ENCODE data around the gene OR1L1. TPM values are rescaled to one million over a fixed set of nuclear protein-coding genes. Genes with fewer than 3 reads are reported as not detected.

OR1L1 gene
- total and polyA plus RNA-seq, 9 donors: not detected

Other genes with a start within 250 kb of the OR1L1 start
- gene OR1J1, start 183.8 kb upstream of the OR1L1 start, total RNA-seq: not detected
- not detected for gene OR1J1, start 183.8 kb upstream of the OR1L1 start, polyA plus RNA-seq (ENCODE audit: insufficient read depth in 1 of 8, insufficient read length in 8 of 8, low replicate concordance in 1 of 8)
- not detected for gene OR1J2, start 150.9 kb upstream of the OR1L1 start, total RNA-seq
- gene OR1J2, start 150.9 kb upstream of the OR1L1 start, polyA plus RNA-seq (ENCODE audit: insufficient read depth in 1 of 8, insufficient read length in 8 of 8, low replicate concordance in 1 of 8): not detected
- not detected for gene OR1J4, start 142.6 kb upstream of the OR1L1 start, total RNA-seq
- gene OR1J4, start 142.6 kb upstream of the OR1L1 start, polyA plus RNA-seq (ENCODE audit: insufficient read depth in 1 of 8, insufficient read length in 8 of 8, low replicate concordance in 1 of 8): not detected
- not detected for gene OR1N1, start 134.4 kb upstream of the OR1L1 start, total RNA-seq
- not detected for gene OR1N1, start 134.4 kb upstream of the OR1L1 start, polyA plus RNA-seq (ENCODE audit: insufficient read depth in 1 of 8, insufficient read length in 8 of 8, low replicate concordance in 1 of 8)
- not detected for gene OR1N2, start 108.6 kb upstream of the OR1L1 start, total RNA-seq
- gene OR1N2, start 108.6 kb upstream of the OR1L1 start, polyA plus RNA-seq (ENCODE audit: insufficient read depth in 1 of 8, insufficient read length in 8 of 8, low replicate concordance in 1 of 8): not detected
- gene OR1L8, start 78.3 kb upstream of the OR1L1 start, total RNA-seq: 0.18 TPM
- gene OR1L8, start 78.3 kb upstream of the OR1L1 start, polyA plus RNA-seq (ENCODE audit: insufficient read depth in 1 of 8, insufficient read length in 8 of 8, low replicate concordance in 1 of 8): under 1 TPM in 6 of 8 donors, not detected in 2; 0.09 to 0.16 (median 0.13) TPM
- gene OR1Q1, start 47.0 kb upstream of the OR1L1 start, total RNA-seq: not detected
- gene OR1Q1, start 47.0 kb upstream of the OR1L1 start, polyA plus RNA-seq (ENCODE audit: insufficient read depth in 1 of 8, insufficient read length in 8 of 8, low replicate concordance in 1 of 8): not detected
- gene OR1B1, start 4.1 kb upstream of the OR1L1 start, total RNA-seq: not detected
- not detected for gene OR1B1, start 4.1 kb upstream of the OR1L1 start, polyA plus RNA-seq (ENCODE audit: insufficient read depth in 1 of 8, insufficient read length in 8 of 8, low replicate concordance in 1 of 8)
- not detected for gene OR1L3, start 13.4 kb downstream of the OR1L1 start, total RNA-seq
- gene OR1L3, start 13.4 kb downstream of the OR1L1 start, polyA plus RNA-seq (ENCODE audit: insufficient read depth in 1 of 8, insufficient read length in 8 of 8, low replicate concordance in 1 of 8): not detected
- gene OR1L4, start 62.3 kb downstream of the OR1L1 start, total RNA-seq: not detected
- not detected for gene OR1L4, start 62.3 kb downstream of the OR1L1 start, polyA plus RNA-seq (ENCODE audit: insufficient read depth in 1 of 8, insufficient read length in 8 of 8, low replicate concordance in 1 of 8)
- gene OR1L6, start 80.6 kb downstream of the OR1L1 start, total RNA-seq: not detected
- gene OR1L6, start 80.6 kb downstream of the OR1L1 start, polyA plus RNA-seq (ENCODE audit: insufficient read depth in 1 of 8, insufficient read length in 8 of 8, low replicate concordance in 1 of 8): not detected
- gene OR5C1, start 127.2 kb downstream of the OR1L1 start, total RNA-seq: not detected
- gene OR5C1, start 127.2 kb downstream of the OR1L1 start, polyA plus RNA-seq (ENCODE audit: insufficient read depth in 1 of 8, insufficient read length in 8 of 8, low replicate concordance in 1 of 8): not detected
- gene OR1K1, start 138.4 kb downstream of the OR1L1 start, total RNA-seq: not detected
- not detected for gene OR1K1, start 138.4 kb downstream of the OR1L1 start, polyA plus RNA-seq (ENCODE audit: insufficient read depth in 1 of 8, insufficient read length in 8 of 8, low replicate concordance in 1 of 8)
- 18.0 TPM for gene PDCL, start 166.9 kb downstream of the OR1L1 start, total RNA-seq
- 10 to 100 TPM; 15.2 to 24.2 (median 18.5) TPM for gene PDCL, start 166.9 kb downstream of the OR1L1 start, polyA plus RNA-seq (ENCODE audit: insufficient read depth in 1 of 8, insufficient read length in 8 of 8, low replicate concordance in 1 of 8)
- 40.4 TPM for gene RC3H2, start 243.6 kb downstream of the OR1L1 start, total RNA-seq
- 10 to 100 TPM; 18.0 to 30.9 (median 27.6) TPM for gene RC3H2, start 243.6 kb downstream of the OR1L1 start, polyA plus RNA-seq (ENCODE audit: insufficient read depth in 1 of 8, insufficient read length in 8 of 8, low replicate concordance in 1 of 8)